GM12892 (cell line): ENCODE results near the gene ETS1.

Source experiments
- POLR2A ChIP-seq: IDR thresholded peaks from 2 replicates; pipeline ENCODE4 v1.6.1; 2011; ENCODE audit warnings: low read depth, low read length, control low read depth
- TAF1 ChIP-seq: IDR thresholded peaks from 2 replicates; pipeline ENCODE4 v1.6.1; 2011; ENCODE audit warnings: low read depth, mild to moderate bottlenecking, control low read depth, low read length, borderline replicate concordance

GRCh38 chr11:128476049-128476448 lies 111.3 kb downstream of the ETS1 start:
- TF ChIP-seq POLR2A (no peak), TAF1 (no peak)
